NCI-H2196 (cell line): ENCODE results near the gene FOXO4.

Source experiments
- DNase-seq: peaks from one replicate; lab custom pipeline; 2025; ENCODE audit not compliant: unreplicated experiment; lab: John Stamatoyannopoulos, UW

FOXO4 gene

DNA sequence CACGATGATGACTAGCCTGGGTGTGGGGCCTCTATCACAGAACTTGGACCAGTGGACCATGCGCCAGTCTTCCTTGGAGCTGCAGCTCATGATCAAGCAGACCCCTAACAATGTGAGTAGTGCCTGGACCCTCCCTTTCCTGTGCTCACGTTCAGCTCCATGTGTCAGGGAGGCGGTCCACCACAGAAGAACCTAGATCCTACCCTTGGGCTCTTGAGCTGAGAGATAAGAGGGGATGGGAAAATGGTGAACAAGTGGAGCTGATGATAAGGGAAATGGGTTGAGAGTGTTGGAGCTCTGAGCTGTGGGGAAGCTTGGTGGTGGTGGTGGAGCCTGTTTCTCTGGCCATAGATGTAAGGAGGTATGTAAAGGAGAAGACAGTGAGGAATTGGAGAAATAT lies 35.9 kb downstream of the FOXO4 start:
- no peak for DNase-seq

DNA sequence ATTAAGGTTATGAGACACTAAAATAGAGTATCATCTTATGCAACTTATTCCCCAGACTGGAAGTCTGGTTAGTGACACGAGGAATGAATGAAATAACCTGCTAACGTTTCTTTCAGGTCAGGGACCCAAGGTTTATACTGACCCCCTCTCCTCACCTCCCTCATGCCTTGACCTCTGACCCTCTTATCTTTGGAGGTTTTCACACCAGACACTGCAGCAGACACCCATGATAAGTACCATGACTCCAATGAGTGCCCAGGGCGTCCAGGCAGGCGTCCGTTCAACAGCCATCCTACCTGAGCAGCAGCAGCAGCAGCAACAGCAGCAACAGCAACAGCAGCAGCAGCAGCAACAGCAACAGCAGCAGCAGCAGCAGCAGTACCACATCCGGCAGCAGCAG lies 44.8 kb downstream of the FOXO4 start:
- no peak for DNase-seq

DNA sequence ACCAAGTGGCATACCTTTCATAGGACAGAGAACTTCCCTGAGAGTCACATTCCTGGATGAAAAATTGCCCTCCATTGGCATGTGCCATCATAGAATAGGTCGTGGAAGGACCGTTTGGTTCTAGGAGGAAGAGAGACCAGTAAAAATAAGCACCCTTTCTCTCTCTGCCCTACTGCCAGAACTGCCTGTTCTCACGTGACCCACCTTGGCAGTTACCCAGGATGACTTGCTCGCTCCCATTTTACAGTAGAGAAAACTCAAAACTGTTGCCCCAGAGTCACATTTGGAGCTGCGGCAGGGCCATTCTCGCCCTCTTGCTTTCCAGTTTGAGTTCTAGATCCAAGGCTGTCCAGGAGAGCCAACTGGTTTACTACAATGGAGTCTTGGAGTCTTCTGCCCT lies 47.9 kb downstream of the FOXO4 start:
- DNase-seq = no peak

DNA sequence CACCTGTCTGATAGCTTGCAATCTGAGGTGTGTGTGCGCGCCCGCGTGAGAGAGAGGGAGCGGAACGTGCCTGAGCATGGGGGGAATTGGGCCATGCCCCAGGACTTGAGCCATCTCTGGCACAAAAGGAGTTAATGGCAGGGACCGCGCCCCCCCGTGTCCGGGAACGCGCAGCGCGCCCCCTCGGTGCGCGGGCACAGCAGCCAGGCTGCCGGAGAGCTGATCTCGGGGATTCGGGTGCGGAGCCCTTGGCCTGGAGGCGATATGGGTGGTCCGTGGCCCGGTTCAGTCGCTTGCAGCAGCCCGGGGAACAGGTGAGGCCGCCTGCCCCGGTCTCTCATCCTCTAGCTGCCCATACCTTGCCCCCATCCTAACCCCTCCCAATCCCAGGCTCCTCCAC lies 49.0 kb downstream of the FOXO4 start, which contains the start of gene NLGN3:
Gene NLGN3 (plus strand): TSS at position 191 of the 400 bp plus-strand sequence. CDS start 2,909 bp downstream, outside the sequence.
- DNase-seq = no peak

DNA sequence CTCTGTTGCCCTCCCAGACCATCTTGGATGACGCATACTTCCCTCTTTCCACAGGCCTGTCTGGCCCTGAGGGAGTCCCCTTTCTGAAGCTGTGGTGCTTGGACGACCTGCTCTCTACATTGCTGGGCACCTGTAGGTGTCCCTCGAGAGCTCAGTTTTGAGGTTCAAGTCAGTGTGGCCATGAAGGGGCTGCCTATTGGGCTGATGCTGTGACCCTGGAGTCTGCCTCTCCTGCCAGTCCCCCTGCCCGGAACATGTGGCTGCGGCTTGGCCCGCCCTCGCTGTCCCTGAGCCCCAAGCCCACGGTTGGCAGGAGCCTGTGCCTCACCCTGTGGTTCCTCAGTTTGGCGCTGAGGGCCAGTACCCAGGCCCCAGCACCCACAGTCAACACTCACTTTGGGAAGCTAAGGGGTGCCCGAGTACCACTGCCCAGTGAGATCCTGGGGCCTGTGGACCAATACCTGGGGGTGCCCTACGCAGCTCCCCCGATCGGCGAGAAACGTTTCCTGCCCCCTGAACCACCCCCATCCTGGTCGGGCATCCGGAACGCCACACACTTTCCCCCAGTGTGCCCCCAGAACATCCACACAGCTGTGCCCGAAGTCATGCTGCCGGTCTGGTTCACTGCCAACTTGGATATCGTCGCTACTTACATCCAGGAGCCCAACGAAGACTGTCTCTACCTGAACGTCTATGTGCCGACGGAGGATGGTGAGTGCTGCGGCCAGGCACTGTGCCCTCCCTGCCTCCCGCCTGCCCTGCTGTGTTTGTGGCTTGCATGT lies 52.0 kb downstream of the FOXO4 start:
- no peak for DNase-seq

DNA sequence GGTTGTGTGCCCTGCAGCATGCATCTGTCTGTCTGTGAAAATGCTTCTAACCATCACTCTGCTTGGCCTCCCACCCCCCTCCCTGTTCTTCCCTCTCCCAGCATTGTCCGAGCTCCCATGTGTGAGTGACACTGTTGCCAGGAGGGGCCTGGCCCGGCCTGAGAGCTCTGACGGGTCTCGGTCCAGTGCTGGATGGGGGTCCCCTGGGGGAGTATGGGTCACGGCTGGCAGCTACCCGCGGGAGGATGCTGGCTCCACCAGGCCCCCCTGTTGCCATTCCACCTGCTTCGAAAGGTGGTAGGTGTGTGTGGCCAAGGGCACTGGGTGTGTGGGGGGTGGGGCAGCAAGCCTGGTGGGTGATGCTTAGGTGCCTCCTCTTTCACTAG lies 52.6 kb downstream of the FOXO4 start:
- DNase-seq = no peak

DNA sequence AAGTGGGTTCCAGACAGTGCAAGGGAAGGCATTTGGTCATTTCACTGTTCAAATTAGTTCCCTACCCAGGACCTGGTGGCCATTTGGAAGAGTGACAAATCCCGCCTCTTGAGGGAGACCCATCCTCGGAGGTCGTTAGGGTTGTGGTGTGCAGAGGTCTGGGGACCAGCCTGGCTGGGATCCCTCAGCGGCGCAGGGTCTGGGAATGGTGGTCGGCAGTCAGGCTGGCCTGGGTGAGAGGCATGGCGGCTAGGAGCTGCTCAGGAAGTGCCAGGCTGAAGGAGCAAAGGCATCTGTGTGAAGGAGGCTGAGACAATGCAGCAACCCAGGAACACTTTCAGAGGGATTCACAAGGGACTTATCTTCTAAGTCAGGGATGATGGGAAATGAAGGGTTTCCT lies 55.7 kb downstream of the FOXO4 start:
- DNase-seq = no peak
